Stimulated activated CD8-positive, alpha-beta memory T cell treated with anti-CD3 and anti-CD28 coated beads, Interleukin-12 subunit alpha, Interleukin-12 subunit beta, amount 100 ng/mL, for 4 hours (primary cell): ENCODE data around the gene IFI27L2.
"Not testable (repeated sequence)": the region's sequence is repeated elsewhere in the genome, so short reads cannot be mapped to it uniquely, and the experiment has no call there.

Experiments
- DNase-seq: peaks from one replicate; pipeline ENCODE4 v3.0.0-alpha.2; 2020; ENCODE audit warnings: low read depth

Gene IFI27L2, protein sequence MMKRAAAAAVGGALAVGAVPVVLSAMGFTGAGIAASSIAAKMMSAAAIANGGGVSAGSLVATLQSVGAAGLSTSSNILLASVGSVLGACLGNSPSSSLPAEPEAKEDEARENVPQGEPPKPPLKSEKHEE

DNA sequence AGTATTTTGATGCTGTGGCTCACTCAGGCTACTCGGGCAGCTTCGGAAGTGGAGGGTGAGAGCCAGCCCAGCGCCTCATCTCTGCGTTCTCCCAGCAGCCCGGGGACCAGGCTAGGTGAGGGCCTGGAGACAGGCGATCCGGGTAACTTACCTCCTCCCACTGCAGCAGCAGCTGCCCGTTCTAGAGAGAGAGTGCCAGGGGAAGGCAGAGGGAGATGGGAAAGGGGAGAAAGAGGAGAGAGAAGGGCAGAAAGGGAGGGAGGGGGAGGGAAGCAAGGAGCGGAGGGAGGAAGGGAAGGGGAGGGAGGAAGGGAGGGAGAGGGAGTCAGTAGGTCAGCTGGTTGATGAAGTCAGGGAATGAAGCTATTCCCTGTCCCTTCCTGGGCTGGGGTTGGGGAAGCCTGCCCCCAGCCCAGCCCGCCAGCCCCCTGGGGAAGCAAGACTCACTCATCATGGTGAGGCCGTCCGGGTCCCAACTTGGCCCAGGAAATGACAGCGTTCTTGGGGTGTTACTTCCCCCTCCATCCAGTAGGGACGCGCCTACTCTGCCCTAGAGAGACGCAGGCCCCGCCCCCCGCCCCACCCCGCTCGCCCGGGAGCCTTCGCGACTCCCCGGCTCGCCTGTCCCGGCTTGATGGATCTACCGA is at the start of gene IFI27L2:
IFI27L2 (minus strand) TSS at position 494 of the 647 bp plus-strand sequence; CDS start at position 454, 40 bp downstream.
- DNase-seq = peak; percentile 39

DNA sequence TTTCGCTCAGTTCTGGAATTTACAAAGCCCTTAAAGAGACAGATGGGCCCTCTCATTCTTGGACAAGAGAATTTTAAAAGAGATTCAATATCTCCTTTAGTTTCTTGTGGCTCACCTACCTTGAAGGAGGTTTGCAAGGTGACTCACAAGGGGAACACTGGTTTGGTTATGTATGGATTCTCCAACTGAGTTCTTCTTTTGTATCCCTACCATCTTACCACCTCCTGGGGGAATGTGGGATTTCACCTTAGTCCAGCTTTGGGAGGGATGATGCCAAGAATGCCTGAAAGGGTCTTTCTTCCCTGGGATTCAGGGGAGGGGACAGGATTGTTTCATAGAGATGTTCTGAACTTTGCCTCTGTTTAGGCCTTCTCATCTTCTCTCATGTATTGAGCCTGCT is 48.4 kb upstream of the IFI27L2 start:
- DNase-seq = no peak

DNA sequence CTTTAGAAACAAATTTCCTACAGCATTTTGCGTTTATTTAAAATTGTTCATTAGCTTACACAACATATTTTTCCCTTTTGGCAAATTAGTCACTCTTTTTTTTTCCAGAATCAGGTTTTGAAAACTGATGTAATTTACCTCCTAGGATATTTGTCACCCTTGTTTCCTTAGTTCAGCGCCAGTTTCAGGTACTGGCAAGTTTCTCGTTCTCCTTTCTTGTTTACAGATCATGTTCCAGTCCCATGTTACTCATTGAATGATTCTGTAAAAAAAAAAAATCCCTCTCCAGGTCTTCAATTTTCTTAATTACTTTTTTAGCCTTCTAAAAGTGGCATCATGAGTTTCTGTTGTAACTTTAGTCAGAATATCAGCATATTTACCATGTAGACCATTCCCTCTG is 47.4 kb upstream of the IFI27L2 start:
- DNase-seq = no peak

DNA sequence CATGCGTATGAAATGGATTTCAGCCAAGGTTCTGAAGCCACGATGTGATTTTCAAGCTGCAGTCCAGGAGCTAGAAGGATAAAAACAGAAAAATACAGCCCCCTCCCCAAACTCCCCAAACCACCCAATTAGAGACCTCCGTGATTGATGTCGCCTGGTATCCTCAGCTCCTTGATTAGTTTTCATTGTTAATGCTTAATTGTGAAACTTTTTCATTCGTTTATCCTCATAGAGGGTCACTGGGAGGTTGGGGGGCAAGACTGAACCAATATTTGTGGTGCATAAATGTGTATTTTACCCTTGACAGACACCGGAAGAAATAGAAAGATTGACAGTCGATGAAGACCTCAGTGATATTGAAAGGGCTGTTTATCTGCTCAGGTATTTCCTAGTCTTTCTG is 46.3 kb upstream of the IFI27L2 start:
- DNase-seq = no peak

DNA sequence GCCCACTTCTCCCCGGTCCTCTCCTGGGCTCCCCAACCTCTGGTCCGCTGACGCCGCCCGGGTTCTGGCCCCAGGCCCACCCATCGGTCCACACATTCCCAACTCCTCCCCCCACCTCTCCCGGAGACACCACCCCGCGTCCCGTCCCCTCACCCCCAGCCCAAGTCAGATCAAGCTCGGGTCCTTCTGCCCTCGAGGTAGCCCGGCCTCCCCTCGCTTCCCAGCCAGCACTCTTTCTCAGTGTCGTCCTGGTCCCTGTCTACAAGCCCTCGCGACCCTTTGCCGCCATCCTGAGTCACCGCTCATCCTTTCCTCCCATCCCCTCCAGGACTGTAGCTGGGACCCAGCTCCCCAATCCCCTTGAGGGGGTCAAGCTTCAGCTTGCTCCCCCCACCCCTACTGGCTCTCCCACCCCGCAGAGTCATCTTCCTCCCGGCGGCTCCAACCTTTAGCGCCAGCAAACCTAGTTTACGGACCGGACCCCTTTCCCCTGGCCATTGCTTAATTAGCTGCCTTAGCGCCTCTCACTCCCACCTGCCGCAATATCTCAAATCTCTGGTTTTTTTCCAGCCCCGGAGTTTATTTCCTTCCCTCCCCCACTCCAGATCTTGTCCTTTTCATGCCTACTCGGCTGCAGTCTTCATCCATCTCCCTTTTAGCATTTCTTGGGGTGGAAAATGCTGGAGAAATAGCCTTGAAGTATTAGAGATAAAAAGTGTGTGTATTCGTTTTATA is 45.8 kb upstream of the IFI27L2 start:
- no peak for DNase-seq

DNA sequence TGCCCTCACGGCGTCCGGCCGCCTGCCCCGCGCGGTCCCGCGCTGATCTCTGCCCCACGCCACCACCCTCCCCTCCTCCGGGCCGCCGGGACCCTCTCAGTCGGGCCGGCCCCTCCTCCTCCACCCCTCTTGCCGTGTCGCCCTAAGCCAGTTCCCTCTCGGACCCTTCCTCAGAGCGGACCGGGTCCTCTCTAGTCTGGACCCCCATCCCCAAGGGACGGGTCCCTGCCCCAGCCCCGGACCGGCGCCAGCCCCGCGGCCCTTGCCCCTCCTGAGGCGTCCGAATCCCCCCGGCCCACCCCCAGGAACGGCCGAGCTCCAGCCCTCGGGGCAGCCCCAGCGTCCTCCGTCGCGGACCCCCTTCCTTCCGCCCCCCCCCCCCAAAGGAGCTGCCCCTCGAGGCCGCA is 45.2 kb upstream of the IFI27L2 start:
- no peak for DNase-seq

DNA sequence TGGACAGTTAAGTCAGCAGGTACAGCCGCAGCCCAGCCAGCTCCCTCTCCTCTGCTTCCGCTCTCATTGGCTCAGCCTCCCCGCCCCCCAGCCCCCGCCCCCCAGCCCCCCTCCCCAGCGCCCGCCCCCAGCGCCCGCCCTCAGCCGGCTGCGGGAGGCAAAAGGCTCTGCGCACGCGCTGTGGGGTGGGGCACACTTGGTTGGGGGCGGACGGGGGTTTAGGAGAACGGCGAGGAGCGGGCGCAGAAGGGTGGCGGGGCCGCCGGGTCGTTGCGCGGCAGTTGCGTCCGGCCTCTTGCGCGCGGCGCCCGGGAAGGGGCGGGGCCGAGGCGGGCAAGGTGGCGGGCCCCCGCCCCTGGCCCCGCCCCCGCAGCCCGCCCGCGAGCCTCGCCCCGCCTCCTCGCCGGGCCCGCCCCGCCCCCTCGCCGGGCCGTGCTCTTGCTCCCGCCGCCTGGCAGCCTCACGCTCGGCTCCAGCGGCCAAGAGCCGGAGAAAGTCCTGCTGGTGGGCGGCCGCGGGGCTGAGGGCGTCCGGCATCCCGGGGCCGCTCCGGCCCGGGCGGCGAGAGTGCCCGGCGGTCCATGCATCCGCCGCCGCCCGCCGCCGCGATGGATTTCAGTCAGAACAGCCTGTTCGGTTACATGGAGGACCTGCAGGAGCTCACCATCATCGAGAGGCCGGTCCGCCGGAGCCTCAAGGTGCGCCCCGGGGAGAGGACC is 44.6 kb upstream of the IFI27L2 start, which contains the start of gene PPP4R4:
PPP4R4 (plus strand) TSS at position 438 of the 719 bp plus-strand sequence; CDS start at position 582, 144 bp downstream.
- peak; percentile 76 for DNase-seq

DNA sequence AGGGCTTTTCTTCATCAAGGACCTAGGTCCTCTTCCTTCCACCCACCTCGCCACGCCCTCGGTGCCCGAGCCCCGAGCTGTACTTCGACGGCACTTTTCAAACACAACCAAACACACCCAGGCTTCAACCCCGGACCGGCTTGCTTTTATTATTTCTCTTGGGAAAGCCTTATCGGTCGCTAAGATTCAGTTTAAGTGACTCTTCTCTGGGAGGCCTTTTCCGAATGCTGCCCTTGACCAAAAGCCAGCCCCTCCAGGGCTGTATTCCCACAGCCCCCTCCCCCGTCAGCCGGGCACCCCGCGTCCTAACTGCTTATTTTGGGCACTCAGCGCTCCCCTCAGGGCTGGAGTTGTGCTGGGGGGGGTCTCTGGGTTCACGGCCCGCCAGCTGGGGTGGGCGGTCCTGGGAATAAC is 44.1 kb upstream of the IFI27L2 start:
- no peak for DNase-seq

DNA sequence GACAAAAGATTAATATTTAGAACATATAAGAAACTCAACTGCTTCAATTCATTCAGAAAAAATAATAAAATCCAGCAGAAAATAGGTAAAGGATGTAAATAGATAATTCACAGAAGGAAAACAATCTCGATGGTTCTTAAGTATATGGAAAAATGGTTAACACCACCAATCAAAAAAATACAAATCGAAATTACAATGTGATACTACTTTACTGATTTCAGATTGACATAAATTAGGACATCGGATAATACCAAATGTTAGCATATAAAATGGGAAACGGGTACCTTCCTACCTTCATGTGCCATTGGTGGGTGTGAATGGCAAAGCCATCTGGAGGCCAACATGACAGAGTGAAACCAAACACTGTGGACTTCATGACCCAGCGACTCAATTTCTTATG is 43.1 kb upstream of the IFI27L2 start:
- no peak for DNase-seq

DNA sequence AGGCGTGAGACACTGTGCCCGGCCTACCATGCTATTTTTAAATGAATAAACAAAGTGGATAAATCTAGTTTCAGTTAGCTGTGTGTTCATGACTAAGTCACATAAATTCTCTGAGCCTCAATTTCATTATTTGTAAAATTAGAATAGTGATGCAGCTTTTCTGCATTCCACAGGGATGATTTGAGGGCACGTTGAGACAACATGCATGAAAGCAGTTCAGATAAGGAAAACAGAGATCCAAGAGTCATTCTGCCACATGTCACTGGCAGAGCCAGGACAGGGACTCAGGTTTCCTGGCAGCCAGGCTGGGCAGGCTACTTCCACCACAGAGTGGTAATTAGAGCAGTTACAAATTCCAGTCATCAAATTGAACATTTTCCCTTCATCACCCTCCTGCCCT is 41.8 kb upstream of the IFI27L2 start:
- no peak for DNase-seq

DNA sequence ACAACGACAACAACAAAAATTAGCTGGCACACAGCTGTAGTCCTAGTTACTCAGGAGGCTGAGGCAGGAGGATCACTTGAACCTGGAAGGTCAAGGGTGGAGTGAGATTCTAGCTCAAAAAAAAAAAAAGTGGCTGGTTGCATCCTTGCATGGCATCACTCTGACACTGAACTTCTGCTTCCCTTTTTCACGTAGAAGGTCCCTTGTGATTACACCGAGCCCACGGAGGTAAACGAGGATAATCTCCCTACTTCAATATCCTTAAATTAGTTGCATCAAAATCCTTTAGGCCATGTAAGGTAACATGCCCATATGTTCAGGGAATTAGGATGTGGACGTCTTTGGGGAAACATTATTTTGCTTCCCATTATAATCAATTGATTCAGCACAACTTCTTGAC is 40.7 kb upstream of the IFI27L2 start:
- DNase-seq = no peak

DNA sequence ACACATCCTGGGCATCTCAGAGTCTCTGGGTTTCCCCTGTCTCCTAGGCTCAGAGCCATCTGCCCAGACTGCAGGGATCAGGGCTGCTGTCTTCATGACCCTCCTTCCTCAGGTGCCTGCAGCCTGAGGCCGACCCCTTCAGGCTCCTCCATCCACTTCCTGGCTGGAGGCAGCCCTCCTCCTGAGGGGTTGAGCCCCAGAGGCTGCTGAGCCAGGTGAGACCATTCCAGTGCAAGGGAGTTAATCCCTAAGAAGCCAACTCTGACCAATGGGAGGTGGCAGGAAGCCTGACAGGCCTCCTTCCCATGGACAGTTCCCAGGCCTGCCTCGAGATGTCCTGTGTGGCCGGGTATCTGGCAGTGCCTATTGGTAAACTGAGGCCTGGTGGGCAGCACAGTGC is 36.3 kb upstream of the IFI27L2 start:
- no peak for DNase-seq

DNA sequence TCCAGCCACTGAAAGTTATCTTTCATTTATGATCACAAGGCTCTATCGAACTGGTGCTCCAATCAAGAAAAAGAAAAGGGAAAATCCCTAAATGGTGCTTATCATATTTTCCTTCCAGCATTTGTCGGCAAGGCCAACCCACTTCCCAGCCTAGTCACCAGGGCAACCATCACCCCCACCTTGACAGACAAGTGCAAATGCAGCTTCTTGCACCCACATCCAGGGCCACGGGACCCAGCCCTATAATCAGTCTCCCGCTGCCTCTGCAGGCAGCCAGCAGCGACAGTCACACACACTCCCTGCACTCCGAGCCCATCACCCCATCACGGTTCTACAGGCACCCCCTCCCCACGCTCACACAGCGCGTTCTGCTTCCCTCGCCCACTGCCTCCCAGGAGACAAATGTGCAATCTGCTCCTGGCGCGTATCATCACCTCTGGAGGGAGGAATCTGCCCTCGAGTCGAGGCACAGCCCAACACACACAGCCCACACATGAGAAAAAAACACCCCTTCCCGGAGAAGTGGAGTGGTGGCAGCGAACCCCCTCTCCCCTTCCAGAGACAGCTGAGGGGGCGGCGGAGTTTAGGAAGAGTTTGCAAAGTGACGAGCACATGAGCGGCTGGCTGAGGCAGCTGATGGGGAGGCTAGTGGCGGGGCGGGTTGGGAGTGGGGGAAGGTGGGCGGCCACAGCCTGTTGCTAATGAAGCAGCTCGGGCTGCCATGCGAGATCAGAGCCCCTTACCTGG is 35.5 kb upstream of the IFI27L2 start:
- DNase-seq = no peak

DNA sequence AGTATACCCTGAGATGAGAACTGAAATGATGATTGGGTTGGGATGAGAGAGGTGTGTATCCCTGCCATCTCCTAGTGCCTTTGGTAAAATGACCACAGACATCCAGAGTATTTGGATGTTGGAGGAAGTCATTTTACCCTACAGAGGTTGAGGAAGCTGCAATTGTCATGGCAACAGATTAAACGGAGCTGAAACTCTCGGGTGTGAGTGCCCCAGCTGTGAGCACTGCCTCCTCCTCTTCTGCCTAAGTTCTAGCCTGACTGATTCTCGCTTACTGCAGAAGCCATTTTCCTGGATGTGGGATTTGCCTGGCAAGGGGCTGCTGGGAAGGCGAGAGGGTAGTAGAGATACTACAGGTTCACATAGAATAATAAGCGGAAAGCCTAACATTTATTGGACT is 34.4 kb upstream of the IFI27L2 start:
- DNase-seq = no peak

DNA sequence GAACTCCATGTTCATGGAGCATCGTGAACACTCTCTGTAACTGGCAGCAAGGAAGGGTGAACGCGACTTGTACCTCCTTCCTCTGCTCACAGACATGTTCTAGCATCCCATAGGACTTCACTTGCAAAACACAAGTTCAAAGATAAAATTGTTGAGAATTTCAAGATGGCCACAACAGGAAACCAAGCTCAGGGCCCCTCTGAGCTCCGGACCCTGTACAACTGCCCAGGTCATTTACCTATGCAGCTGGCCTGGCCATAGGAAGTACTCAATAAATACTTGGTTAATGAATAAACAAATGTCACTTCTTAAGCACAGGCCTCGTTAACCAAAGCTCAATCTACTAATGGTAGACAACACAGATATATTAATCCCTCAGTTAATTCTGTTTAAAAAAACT is 33.1 kb upstream of the IFI27L2 start:
- no peak for DNase-seq

DNA sequence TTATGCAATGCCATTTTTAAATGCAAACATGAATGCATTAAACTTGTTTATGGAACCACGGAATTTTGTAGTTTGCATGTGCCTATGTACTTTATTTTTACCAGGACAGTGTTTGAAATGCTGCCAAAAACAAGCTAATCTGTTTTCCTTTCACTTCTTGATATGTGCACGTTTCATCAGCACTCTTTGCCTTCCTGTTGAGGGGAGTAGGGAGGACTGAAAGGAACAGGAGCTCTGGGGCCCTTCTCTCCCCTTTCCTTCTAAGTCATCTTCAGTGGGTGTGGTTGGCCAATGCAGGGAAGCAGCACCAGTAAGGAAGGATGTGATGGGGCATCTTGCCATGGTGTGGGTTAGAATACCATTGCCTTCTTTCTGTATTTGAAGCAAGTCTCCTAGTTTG is 32.6 kb upstream of the IFI27L2 start:
- DNase-seq = no peak

DNA sequence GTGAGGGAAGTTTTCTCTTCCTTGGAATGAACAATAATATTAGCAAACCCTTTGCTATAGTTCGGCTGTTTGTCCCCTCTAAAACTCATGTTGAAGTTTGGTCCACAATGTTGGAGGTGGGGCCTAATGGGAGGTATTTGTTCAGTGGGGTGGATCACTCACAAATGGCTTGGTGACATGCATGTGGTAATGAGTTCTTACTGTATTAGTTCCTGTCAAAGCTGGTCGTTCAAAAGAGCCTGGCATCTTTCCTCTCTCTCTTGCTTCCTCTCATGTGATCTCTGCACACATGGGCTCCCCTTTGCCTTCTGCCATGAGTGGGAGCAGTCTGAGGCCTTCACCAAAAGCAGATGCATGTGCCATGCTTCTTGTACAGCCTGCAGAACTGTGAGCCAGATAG is 31.7 kb upstream of the IFI27L2 start:
- DNase-seq = no peak

DNA sequence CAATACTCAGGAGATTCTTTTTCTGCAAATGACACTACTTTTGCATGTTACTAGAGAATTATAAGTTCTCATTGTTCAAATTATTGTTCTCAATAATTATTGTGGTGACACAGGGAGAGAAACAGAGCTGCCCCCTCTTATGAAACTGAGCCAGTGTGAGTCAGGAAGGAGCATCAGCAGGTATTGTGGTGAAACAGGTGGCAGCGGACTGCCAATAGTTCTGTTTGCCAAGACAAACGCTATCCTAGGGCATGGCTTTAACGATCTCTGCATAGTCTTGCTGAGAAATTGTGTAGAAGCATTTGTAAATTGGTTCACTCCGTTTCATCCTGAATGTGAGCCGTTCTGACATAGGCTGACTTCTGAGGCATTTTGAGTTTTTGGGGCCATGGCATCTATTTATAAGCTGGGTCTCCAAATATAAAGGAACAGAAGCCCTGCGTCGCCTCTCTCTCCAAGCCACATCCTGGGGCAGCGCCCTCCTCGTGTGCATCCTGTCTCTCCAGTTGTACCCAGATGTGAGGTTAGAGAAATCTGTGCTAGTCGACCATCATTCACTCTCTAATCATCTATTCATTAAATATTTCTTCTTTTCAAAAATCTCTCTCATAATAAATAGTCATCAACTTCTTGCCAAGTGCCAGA is 29.0 kb upstream of the IFI27L2 start:
- no peak for DNase-seq

DNA sequence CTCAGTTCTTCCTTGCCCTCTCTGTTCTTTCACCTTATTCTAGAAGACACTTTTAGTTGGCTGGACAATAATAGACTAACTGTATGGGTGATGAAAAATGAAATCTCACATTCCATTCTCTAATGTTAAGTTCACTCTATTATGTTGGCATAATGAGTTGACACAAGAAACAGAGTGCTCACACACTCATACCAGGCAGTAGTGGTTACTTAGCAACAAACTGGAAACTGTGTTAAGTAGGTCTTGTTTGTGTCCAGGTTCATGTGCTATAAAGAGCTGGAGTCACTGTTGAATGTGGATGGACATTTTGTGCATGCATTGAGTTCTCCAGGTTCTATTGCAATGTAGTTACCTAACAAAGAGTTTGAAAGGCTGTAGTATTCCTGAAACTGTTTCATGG is 27.8 kb upstream of the IFI27L2 start:
- no peak for DNase-seq

DNA sequence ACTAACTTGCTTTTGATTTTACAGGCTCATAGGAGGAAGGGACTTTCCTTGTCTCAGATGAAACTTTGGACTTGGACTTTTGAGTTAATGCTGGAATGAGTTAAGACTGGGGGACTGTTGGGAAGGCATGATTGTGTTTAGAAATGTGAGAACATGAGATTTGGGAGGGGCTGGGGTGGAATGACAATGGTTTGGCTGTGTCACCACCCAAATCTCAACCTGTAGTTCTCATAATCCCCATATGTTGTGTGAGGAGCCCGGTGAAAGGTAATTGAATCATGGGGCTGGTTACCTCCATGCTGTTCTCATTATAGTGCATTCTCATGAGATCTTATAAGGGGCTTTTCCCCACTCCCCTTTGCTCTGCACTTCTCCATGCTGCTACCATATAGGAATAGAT is 26.7 kb upstream of the IFI27L2 start:
- DNase-seq = not testable (repeated sequence)

DNA sequence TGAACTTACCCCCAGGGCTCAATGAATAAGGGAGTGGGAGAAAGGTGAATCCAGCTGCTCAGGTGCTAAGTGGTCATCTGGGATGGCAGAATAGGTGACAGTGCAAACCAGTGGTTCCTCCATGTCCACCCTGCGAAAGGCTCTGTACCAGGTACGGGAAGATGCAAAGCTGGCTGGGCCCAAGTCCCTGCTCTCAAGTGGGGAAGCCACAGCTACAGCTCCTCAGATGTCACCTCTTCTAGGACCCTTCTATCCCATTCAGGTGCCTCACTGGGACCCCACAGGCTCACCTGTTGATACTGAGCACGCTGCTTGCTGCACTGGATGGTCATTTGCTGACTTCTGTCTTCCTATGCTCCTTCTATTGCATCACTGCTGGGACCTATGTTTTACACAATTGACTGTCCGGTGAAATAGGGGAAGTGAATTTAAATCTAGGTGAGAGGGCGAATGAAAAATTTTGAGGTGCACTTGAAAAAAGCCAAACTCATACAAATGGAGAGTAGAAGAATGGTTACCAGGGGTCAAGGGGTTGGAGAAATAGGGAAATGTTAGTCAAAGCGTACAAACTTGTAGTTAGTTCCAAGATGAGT is 24.4 kb upstream of the IFI27L2 start:
- DNase-seq = no peak
